GM19397 (cell line): Measurements from ENCODE around the gene ICAM3.
"Not testable (repeated sequence)": the region's sequence is repeated elsewhere in the genome, so short reads cannot be mapped to it uniquely, and the experiment has no call there.

Experiments
- ATAC-seq: cut with Tn5 transposase; IDR thresholded peaks from one replicate; pipeline ENCODE4 v1.9.1; 2021; ENCODE audit warnings: mild to moderate bottlenecking, moderate library complexity; ENCODE audit not compliant: unreplicated experiment

The ICAM3 gene, protein sequence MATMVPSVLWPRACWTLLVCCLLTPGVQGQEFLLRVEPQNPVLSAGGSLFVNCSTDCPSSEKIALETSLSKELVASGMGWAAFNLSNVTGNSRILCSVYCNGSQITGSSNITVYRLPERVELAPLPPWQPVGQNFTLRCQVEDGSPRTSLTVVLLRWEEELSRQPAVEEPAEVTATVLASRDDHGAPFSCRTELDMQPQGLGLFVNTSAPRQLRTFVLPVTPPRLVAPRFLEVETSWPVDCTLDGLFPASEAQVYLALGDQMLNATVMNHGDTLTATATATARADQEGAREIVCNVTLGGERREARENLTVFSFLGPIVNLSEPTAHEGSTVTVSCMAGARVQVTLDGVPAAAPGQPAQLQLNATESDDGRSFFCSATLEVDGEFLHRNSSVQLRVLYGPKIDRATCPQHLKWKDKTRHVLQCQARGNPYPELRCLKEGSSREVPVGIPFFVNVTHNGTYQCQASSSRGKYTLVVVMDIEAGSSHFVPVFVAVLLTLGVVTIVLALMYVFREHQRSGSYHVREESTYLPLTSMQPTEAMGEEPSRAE

DNA sequence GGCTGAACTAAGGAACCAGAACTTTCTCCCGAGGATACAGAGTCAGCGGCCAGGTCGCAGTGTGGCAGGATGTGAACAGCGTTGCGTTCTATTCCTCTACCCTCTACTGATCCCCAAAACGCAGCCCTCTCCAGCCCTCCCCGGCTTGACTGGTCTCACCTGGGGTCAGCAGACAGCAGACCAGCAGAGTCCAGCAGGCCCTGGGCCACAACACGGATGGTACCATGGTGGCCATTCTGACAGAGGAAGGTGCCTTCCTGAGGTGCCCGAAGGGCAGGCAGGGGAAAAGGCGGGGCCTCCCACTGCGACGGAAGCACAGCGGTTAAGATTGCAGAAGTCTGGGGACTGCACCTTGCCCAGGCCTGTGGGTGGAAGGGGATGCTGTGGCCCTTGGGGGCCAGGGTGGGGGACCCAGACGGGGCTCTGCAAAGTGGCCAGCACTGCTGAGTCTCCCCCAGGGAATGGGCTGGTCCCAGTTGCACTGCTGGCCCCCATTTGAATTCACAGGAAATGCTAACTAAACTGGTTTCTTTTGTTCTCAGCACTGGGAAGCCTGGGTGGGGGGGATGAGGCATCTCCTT, at the start of gene ICAM3:
ICAM3 (minus strand) TSS at position 245 of the 581 bp plus-strand sequence; CDS start at position 235, 10 bp downstream.
- ATAC-seq = no peak

DNA sequence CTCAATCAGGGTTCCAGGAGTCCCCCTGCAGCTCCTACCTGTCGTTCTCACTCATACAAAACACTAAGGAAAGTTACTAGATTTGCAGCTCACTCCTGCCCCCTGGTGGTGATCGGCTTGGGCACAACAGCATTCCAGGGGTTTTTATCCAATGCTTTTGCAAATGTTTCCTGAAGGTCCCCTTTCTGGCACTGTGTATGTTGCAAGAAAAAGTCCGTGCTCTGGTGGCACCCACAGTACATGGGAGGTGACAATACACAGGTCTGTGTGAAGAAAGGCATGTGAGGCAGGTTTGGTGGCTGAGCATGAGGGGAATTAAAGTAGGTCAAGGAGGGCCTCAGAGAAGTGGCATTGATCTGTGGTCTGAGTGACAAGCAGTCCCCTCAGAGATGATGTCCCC, 49.5 kb upstream of the ICAM3 start:
- no peak for ATAC-seq

DNA sequence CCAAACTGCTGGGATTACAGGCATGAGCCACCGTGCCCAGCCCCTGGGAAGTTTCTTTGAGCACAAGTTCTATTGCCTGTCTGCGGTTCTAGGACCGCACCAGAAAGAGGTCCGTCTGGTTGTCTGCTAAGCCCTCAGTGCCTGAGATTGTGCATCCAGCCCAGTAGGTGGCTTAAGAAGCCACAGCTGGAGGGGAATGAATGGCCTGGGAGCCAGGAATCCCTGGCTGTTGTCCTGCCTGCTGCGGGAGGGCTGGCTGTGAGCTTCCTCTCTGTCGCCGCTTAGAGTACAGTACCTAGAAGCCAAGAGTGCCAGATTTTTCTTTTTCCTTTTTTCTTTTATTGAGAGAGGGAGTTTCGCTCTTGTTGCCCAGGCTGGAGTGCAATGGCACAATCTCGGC, 45.2 kb upstream of the ICAM3 start:
- ATAC-seq = no peak

DNA sequence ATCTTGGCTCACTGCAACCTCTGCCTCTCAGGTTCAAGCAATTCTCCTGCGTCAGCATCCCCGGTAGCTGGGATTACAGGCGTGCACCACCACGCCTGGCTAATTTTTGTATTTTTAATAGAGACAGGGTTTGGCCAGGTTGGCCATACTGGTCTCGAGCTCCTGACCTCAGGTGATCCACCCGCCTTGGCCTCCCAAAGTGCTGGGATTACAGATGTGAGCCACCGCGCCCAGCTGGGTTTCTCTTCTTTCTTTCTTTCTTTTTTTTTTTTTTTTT, 43.7 kb upstream of the ICAM3 start:
- ATAC-seq = not testable (repeated sequence)

DNA sequence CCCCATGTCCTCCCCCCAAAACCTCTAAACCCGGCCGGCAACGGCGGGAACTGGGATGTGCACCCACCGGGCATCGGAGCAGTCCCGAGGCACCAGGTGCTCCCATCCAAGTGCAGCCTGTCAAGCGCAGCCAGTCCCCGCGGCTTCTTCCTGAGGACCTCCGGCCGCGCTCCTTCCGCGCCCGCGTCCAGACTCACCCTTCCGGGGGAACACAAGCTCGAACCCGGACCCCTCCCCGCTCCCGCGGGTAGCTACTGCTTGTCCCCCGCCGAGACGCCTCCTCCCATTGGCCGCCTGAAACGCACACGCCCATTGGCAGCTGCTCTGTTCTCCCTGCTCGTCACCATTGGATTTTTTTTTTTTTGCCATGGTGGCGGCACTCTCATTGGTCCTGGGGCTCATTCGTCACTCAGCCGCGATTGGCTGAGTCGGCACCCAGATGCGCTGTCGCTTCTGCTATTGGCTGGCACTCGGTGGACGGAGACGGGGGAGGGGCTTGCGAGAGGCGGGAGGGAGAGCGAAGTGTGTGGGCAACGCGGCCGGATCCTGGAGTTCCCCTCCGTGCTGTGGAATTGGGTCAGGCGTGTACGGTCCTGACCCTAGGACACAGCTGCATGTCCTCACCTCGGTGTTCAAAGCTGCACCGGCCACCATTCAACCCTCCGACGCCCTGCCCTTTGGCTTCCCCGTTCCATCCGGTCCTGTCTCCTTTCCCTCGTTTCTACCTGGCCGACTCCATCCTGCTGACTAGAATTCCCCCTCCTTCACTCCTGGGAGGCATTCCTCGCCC, 41.1 kb upstream of the ICAM3 start, which contains the start of gene TYK2:
TYK2 (minus strand) TSS at position 260 of the 790 bp plus-strand sequence. CDS start 2,166 bp downstream, outside the sequence.
- ATAC-seq = peak; percentile 91

DNA sequence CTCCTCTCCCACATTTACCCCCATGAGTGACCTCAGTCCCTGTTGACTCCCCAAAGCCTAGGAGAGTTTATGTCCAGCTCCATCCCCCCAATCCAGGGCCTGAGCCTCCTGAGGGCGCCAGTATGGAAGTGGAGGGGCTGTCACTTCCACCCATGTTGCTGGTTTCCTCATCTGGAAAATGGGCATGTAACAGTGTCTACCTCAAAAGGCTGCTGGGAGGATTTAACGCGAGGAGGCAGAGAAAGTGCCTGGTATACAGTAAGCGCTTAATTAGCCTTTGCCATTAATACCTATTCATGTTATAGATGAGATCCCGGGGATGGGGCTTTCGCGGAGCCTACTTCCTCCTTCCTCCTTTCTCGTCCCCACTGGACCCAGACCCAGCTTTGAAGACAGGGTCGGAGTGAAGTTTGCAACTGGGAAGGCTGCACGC, 40.5 kb upstream of the ICAM3 start:
- ATAC-seq = no peak

DNA sequence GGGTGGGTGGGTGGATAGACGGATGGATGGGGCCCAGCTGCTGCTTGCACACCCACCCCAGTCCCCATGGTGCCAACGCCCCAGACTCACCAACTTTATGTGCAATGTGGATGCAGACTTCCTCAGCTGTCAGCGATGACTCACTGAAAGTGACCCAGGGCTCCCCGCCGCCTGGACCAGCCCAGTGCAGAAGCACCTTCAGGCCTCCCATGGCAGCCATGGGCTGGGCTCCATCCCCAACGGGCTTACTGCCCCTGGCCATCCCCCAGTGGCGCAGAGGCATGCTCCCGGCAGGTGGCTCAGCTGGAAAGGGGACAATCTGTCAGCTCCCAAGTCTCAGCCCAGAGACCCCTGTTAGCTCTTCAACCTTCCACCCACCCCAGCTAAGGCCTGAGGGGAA, 38.7 kb upstream of the ICAM3 start:
- ATAC-seq = no peak

DNA sequence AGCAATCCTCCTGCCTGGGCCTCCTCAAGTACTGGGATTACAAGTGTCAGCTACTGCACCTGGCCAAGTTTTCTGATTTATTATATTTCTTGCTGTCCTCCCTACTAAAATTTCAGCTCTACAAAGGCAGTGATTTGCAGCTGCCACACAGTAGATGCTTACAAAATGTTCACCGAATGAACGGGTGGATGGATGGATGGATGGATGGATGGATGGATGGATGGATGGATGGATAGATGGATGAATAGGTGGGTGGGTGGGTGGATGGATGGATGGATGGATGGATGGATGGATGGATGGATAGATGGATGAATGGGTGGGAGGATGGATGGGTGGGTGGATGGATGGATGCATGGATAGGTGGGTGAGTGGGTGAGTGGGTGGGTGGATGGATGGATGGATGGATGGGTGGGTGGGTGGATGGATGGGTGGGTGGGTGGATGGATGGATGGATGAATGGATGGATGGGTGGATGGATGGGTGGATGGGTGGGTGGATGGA, 37.8 kb upstream of the ICAM3 start:
- not testable (repeated sequence) for ATAC-seq

DNA sequence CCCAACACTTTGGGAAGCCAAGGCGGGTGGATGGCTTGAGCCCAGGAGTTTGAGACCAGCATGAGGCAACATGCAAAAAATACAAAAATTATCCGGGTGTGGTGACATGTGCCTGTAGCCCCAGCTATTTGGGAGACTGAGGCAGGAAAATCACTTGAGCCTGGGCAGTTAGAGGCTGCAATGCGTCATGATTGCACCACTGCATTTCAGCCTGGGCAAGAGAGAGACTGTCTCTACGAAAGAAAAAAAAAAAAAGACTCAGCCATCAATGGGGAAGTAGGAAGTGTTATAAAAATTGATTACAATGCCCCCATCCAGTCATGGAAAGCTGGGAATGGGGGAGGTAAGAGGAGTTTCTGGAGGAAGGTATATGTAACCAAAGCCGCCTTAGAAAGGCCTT, 35.5 kb upstream of the ICAM3 start:
- ATAC-seq = no peak

DNA sequence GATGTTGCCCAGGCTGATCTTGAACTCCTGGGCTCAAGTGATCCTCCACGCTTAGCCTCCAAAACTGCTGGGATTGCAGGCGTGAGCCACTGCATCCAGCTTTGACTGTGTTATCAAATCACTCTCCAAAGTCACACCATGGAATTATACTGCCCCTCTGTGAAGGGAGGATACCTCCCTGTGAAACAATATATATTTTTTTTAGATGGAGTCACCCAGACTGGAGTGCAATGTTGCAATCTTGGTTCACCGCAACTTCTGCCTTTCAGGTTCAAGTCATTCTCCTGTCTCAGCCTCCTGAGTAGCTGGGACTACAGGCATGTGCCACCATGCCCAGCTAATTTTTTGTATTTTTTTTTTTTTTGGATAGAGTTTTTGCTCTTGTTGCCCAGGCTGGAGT, 33.3 kb upstream of the ICAM3 start:
- no peak for ATAC-seq

DNA sequence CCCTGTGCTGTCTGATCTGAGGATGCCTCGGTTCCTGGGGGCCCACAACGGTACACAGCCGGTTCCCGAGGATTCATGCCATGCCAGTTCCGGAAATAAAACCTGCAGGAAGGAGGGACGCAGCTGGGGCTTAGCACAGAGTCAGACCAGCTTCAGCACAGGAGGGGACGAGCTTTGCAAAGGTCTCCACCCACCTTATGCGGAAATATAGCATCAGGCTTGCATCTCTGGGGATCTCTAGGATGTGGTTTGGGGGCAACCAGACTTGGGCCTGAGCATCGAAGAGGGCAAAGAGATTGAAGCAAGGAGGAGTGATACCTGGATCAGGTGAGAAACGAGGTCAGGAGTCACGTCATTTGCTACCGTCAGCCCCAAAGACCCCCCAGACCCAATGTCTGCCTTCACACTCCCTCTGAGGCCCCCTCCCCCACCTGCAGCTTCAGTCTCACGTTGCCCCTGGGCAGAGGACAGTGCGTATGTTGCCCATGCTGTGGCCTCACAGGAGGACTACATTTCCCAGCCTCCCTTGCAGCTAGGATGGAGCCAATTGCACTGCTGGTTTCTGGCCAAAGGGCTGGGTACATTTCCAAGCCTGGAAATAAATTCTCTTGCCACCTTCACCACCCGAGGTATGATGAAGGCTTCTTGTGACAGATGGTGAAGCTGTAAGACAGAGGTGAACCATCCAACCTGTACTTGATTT, 28.8 kb upstream of the ICAM3 start:
- ATAC-seq = no peak

DNA sequence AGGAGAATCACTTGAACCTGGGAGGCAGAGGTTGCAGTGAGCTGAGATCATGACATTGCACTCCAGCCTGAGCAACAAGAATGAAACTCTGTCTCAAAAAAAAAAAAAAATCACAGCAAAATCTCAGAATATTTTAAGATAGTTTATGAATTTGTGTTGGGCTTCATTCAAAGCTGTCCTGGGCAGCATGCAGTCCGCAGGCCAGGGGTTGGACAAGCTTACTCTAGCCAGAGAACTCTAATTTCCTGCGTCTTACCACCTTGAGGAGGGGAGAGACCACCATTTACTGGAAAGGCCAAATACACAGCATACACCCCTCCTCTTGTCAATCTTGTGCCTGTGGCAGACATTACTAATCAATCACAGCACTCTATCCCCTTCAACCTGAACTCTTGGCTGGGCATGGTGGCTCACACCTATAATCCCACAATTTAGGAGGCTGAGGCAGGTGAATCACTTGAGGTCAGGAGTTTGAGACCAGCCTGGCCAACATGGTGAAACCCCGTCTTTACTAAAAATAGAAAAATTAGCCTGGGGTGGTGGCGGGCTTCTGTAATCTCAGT, 27.6 kb upstream of the ICAM3 start:
- not testable (repeated sequence) for ATAC-seq

DNA sequence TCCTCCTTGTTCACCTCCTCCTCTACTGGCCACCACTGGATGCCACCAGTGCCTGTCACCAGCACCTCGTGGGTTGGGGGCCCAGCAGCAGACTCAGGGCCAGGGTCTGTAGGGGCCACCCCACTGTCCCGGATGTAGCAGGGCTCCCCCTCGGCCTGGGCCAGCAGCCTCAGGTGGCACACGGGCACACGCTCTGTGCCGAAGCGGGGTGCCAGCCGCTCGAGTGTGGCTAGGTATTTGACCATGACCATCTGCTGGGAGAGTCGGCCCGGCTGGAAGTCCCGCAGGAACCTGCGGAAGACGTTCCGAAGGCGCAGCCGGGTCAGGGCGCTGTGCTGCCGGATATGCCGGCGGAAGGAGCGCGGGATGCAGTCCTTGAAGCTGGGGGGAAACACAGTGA, 26.1 kb upstream of the ICAM3 start:
- no peak for ATAC-seq

DNA sequence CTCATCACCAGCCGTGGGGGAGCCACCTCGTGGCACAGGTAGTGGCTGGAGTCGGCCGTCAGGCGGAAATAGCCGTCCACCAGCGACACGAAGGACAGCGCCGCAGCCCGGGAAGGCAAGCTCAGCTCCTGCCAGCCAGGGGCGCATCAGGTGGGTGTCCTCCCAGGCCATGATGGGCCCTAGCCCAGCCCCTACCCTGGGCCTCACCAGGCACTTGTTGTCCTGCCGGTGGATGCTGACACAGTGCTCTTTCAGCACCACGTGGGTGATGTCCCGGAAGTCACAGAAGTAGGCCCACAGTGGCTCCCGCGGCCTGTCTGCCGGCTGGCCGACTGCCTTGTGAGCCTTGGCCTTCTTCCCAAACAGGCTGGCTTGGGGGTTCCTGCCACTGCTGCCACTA, 25.2 kb upstream of the ICAM3 start:
- no peak for ATAC-seq

DNA sequence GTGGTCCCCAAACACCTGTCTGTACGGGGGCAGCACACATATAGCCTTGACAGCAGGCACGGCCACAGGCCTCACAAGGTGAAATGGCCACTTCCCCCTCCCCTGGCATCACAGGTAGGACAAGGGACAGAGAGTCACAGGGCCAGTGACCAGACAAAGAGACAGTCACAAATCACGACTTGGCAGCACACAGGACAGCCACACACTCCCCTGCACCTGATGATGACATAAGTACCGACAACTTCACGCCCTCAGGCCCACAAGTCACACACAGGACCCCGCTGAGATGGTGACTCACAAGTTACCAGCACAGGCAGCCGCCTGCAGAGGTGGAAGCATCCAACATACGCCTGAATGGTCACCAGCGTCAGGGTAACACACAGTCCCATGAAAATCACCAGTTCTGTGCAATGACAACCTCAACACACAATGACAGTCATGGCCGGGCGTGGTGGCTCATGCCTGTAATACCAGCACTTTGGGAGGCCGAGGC, 24.4 kb upstream of the ICAM3 start:
- ATAC-seq = no peak

DNA sequence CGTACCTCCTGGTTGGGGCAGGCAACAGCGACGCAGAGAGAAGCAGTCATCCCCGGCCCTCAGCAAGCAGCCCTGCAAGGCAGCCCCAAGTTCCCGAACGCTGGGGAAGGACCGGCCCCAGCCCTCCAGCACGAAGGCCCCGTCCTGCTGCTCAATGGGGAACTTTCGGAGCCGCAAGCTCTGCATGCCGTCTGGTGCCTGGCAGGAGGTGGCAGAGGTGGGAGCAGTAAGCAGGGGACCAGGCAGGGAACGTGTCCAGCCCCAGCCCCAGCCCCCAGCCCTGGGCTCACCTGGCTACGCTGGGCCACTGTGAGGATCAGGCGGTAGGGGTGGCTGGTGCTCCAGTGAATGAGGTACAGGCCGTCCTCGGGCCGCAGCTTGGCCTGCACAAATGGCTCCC, 22.8 kb upstream of the ICAM3 start:
- no peak for ATAC-seq

DNA sequence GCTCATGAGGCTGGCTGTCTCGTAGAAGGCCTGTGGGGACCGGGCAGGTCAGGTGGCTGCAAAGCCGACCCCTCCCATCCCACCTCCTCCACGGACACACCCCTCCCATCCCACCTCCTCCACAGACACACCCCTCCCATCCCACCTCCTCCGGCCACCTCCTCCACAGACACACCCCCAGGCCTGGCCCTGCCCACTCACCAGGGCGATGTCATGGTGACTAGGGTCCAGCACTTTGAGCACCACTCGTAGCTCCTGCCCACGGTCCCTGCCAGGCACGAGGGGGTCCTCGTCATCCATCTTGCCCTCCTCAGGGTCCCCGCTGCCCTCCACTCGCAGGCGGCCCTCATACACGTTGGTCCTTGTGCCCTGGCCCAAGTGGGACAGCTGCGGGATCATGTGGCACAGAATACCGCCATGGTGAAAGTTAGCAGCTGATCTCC, 22.2 kb upstream of the ICAM3 start:
- ATAC-seq = no peak

DNA sequence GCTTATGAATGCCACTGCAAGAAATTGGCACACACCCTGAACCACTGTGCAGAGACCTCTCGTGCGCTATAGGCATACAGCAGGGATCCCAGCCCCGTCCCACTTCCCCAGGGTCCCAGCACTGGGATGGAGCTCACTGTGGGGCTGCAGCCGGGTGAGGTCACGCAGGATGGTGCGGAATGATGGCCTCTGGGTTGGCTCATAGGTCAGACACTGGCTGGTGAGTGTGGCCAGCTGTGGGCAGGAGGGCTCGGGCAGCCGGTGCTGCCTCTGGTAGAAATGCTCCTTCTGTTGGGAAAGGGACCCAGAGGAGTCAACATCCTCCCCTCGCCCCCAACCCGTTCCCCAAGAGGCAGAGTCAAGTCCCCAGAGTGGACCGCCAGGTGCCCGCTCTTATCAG, 17.0 kb upstream of the ICAM3 start:
- no peak for ATAC-seq

DNA sequence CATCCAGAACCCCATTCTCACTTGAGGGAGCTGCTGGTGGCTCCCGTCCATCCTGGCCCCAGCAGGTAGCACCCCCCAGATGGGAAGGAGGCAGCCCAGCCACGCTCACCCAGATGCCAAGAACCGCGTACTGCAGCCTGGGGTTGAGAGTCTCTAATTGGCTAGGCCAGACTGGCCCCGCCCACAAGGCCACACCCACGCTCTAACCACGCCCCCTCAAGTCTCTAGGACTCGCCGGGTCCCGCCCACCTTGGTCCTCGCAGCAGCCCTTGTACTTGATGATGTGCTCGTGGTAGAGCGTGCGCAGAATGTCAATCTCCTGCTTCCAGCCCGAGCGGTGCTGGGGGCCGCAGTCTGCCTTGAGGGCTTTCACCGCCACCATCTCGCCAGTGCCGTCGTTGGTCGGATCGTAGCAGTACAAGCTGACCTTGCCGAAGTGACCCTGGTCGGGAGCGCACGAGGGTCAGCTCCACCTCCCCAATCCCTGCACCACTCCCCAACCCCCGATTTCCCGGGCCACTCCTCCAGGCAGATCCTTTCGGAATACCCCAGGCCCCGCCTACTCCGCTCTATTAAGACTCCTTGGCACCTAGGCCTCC, 14.5 kb upstream of the ICAM3 start:
- ATAC-seq = no peak
